ENCODE measurements around the gene UBR1.

Gene UBR1

GRCh38 chr15:43093026-43093425 is 12.8 kb downstream of the UBR1 start:
- H3K9me3 ChIP-seq: no peaks in the 10 kb centered on the region
- peak overlapping the region; percentile 59 for H3K27ac ChIP-seq
- no peak overlapping the region for H3K4me3 ChIP-seq (ENCODE audit: low read depth in 1 of 2, low read length in 1 of 2)
- no peak for TF ChIP-seq CTCF (IDR thresholded peaks at IDR 0.05)
- H3K4me1 ChIP-seq (ENCODE audit: control insufficient read depth in 1 of 2, insufficient read depth in 1 of 2, low read depth in 1 of 2, low read length in 1 of 2): peaks cover 0 to 4% of the 10 kb centered on the region in 2 experiments
- H3K27me3 ChIP-seq: no peaks in the 10 kb centered on the region
- peaks cover 12% of the 10 kb centered on the region for H3K36me3 ChIP-seq

- Histone ChIP-seq H3K4me3 (ENCODE audit: low read depth in 1 of 2, low read length in 1 of 2) (no peak overlapping the region), H3K4me1 (ENCODE audit: control insufficient read depth in 1 of 2, insufficient read depth in 1 of 2, low read depth in 1 of 2, low read length in 1 of 2) (peaks cover 0 to 4% of the 10 kb centered on the region in 2 experiments), H3K36me3 (peaks cover 5% of the 10 kb centered on the region), H3K9me3 (no peaks in the 10 kb centered on the region), H3K27me3 (no peaks in the 10 kb centered on the region), H3K27ac (no peak overlapping the region)
- no peak for TF ChIP-seq CTCF (IDR thresholded peaks at IDR 0.05)
These were observed 14.0 kb downstream of the UBR1 start for GRCh38 chr15:43091859-43092258.

GRCh38 chr15:43086551-43086950 is 19.3 kb downstream of the UBR1 start:
- Histone ChIP-seq H3K27me3 (no peaks in the 10 kb centered on the region), H3K4me1 (ENCODE audit: control insufficient read depth in 1 of 2, insufficient read depth in 1 of 2, low read depth in 1 of 2, low read length in 1 of 2) (no peaks in the 10 kb centered on the region), H3K9me3 (no peaks in the 10 kb centered on the region), H3K27ac (no peak overlapping the region), H3K36me3 (peaks cover 47% of the 10 kb centered on the region), H3K4me3 (ENCODE audit: low read depth in 1 of 2, low read length in 1 of 2) (no peak overlapping the region)
- TF ChIP-seq CTCF (IDR thresholded peaks at IDR 0.05): no peak

- H3K36me3 ChIP-seq: peaks cover 50% of the 10 kb centered on the region
- H3K4me3 ChIP-seq (ENCODE audit: low read depth in 1 of 2, low read length in 1 of 2): no peak overlapping the region
- H3K27ac ChIP-seq: no peak overlapping the region
- TF ChIP-seq CTCF (IDR thresholded peaks at IDR 0.05): no peak
- H3K9me3 ChIP-seq: no peaks in the 10 kb centered on the region
- no peaks in the 10 kb centered on the region for H3K4me1 ChIP-seq (ENCODE audit: control insufficient read depth in 1 of 2, insufficient read depth in 1 of 2, low read depth in 1 of 2, low read length in 1 of 2)
- H3K27me3 ChIP-seq: no peaks in the 10 kb centered on the region
These were observed 19.9 kb downstream of the UBR1 start for GRCh38 chr15:43085921-43086320.

- H3K36me3 ChIP-seq: peaks cover 55% of the 10 kb centered on the region
- TF ChIP-seq CTCF (IDR thresholded peaks at IDR 0.05): no peak
These were observed 23.3 kb downstream of the UBR1 start for GRCh38 chr15:43082509-43082908.

GRCh38 chr15:43081283-43081682 is 24.6 kb downstream of the UBR1 start:
- no peak for TF ChIP-seq CTCF (IDR thresholded peaks at IDR 0.05)
- no peak overlapping the region for H3K27ac ChIP-seq
- H3K4me3 ChIP-seq (ENCODE audit: low read depth in 1 of 2, low read length in 1 of 2): no peak overlapping the region
- no peaks in the 10 kb centered on the region for H3K4me1 ChIP-seq (ENCODE audit: control insufficient read depth in 1 of 2, insufficient read depth in 1 of 2, low read depth in 1 of 2, low read length in 1 of 2)
- H3K27me3 ChIP-seq: no peaks in the 10 kb centered on the region
- H3K9me3 ChIP-seq: no peaks in the 10 kb centered on the region
- peaks cover 55% of the 10 kb centered on the region for H3K36me3 ChIP-seq

More at GRCh38 chr15:43082509-43082908, 23.3 kb downstream of the UBR1 start:
- Histone ChIP-seq H3K27me3 (no peaks in the 10 kb centered on the region), H3K9me3 (no peaks in the 10 kb centered on the region), H3K4me1 (ENCODE audit: control insufficient read depth in 1 of 2, insufficient read depth in 1 of 2, low read depth in 1 of 2, low read length in 1 of 2) (no peaks in the 10 kb centered on the region), H3K27ac (no peak overlapping the region), H3K4me3 (ENCODE audit: low read depth in 1 of 2, low read length in 1 of 2) (no peak overlapping the region)

Measured in neutrophil (primary cell).